HepG2 (cell line): ENCODE data around the gene RTRAF. TPM values are rescaled to one million over a fixed set of nuclear protein-coding genes. Genes with fewer than 3 reads are reported as not detected.
A peak's percentile ranks its signal among the peaks of the same experiment; 100 is the strongest.

Experiments used
- FOXC1 ChIP-seq: sonication (generic); formaldehyde crosslinking; IDR thresholded peaks from 2 replicates; pipeline ENCODE4 v1.8.0; 2022; ENCODE audit warnings: mild to moderate bottlenecking, missing genetic modification reagents, borderline replicate concordance
- GABPB1 ChIP-seq: IDR thresholded peaks from 2 replicates; pipeline ENCODE4 v1.6.1; 2016; ENCODE audit warnings: mild to moderate bottlenecking, missing genetic modification reagents, moderate library complexity, missing compliant biosample characterization
- GATA4 ChIP-seq: sonication (generic); IDR thresholded peaks from 2 replicates; pipeline ENCODE4 v1.6.1; 2016; ENCODE audit warnings: antibody characterized with exemption, low read depth, borderline replicate concordance
- GATAD1 ChIP-seq: IDR thresholded peaks from 2 replicates; pipeline ENCODE4 v1.6.1; 2016; ENCODE audit warnings: missing genetic modification reagents, missing compliant biosample characterization
- MXI1 ChIP-seq: IDR thresholded peaks from 3 replicates; pipeline ENCODE4 v1.6.1; 2012; ENCODE audit warnings: low read depth, low read length, inconsistent platforms, borderline replicate concordance
- NR2C2 ChIP-seq: sonication (generic); formaldehyde crosslinking; IDR thresholded peaks from 2 replicates; pipeline ENCODE4 v1.4.0; 2020; ENCODE audit warnings: missing genetic modification reagents, mild to moderate bottlenecking, moderate library complexity, borderline replicate concordance
- RXRA ChIP-seq: sonication (generic); formaldehyde crosslinking; IDR thresholded peaks from 2 replicates; pipeline ENCODE4 v1.5.1; 2020; ENCODE audit warnings: missing genetic modification reagents
- SMAD9 ChIP-seq: sonication (generic); formaldehyde crosslinking; IDR thresholded peaks from 2 replicates; pipeline ENCODE4 v1.5.1; 2020; ENCODE audit warnings: mild to moderate bottlenecking, missing genetic modification reagents
- SRSF9 ChIP-seq: fragments of 200-400 bp; formaldehyde crosslinking; IDR thresholded peaks from 2 replicates; pipeline ENCODE4 v1.6.1; 2018; ENCODE audit warnings: borderline replicate concordance, mild to moderate bottlenecking, low read depth, low read length; ENCODE audit not compliant: insufficient read depth, poor library complexity, severe bottlenecking
- TAF1 ChIP-seq: sonication (generic); formaldehyde crosslinking; IDR thresholded peaks from 2 replicates; pipeline ENCODE4 v1.4.0; 2020; ENCODE audit warnings: missing genetic modification reagents
- TCF7L2 ChIP-seq: IDR thresholded peaks from 2 replicates; pipeline ENCODE4 v1.6.1; 2011; ENCODE audit warnings: mild to moderate bottlenecking, low read depth, low read length, moderate library complexity
- U2AF2 ChIP-seq: fragments of 200-400 bp; formaldehyde crosslinking; IDR thresholded peaks from 2 replicates; pipeline ENCODE4 v1.6.1; 2017; ENCODE audit warnings: low read depth, mild to moderate bottlenecking, low read length
- ZC3H4 ChIP-seq: sonication (generic); formaldehyde crosslinking; IDR thresholded peaks from 2 replicates; pipeline ENCODE4 v1.4.0; 2020; ENCODE audit warnings: missing genetic modification reagents, borderline replicate concordance
- ZKSCAN8 ChIP-seq: IDR thresholded peaks from 2 replicates; pipeline ENCODE4 v1.6.1; 2016; ENCODE audit warnings: borderline replicate concordance, missing genetic modification reagents, missing compliant biosample characterization
- ZNF552 ChIP-seq: sonication (generic); formaldehyde crosslinking; IDR thresholded peaks from 2 replicates; pipeline ENCODE4 v1.9.0; 2022; ENCODE audit warnings: missing genetic modification reagents, mild to moderate bottlenecking, borderline replicate concordance
- ZNF614 ChIP-seq: IDR thresholded peaks from 2 replicates; pipeline ENCODE4 v1.6.1; 2018; ENCODE audit warnings: missing biosample characterization, missing genetic modification reagents, inconsistent platforms, borderline replicate concordance
- ZNF780A ChIP-seq: sonication (generic); formaldehyde crosslinking; IDR thresholded peaks from 2 replicates; pipeline ENCODE4 v1.8.0; 2022; ENCODE audit warnings: mild to moderate bottlenecking, missing genetic modification reagents, moderate library complexity
- polyA plus RNA-seq, 8 experiments: library from polyadenylated mRNA; depleted of rRNA in 3 of 8; stranded (reverse) in 7 of 8; unstranded in 1 of 8; fragments of >200 nt; fragmentation: Illumina TruSeq in 4 of 8; extraction: Trizol in 4 of 8; gene quantifications; 2 replicates each; pipeline versions ENCODE4 v1.2.1 to v1.2.3, GENCODE V29; 2011 to 2016; ENCODE audit warnings: low read depth in 4 of 8, missing spikeins in 1 of 8, mixed read lengths in 1 of 8; ENCODE audit not compliant: insufficient read depth in 1 of 8
- total RNA-seq, 5 experiments: library from RNA; depleted of rRNA; stranded (reverse); fragments of >200 nt; fragmentation: Illumina TruSeq; extraction: Trizol; gene quantifications; 2 replicates each; pipeline ENCODE4 v1.2.3, GENCODE V29; 2016; ENCODE audit warnings: low read depth in 1 of 5
- TF ChIP-seq, protein P1 (sequence below): IDR thresholded peaks from 2 replicates; pipeline ENCODE4 v1.6.1; 2016; ENCODE audit warnings: missing genetic modification reagents, missing compliant biosample characterization
- TF ChIP-seq, protein P2 (sequence below): sonication (generic); formaldehyde crosslinking; IDR thresholded peaks from 2 replicates; pipeline ENCODE4 v1.4.0; 2020; ENCODE audit warnings: low read depth, mild to moderate bottlenecking, missing genetic modification reagents
- TF ChIP-seq, protein P3 (sequence below): IDR thresholded peaks from 2 replicates; pipeline ENCODE4 v1.6.1; 2016; ENCODE audit warnings: mild to moderate bottlenecking
- TF ChIP-seq, protein P4 (sequence below): sonication (generic); formaldehyde crosslinking; IDR thresholded peaks from 2 replicates; pipeline ENCODE4 v1.5.0; 2020; ENCODE audit warnings: mild to moderate bottlenecking, missing genetic modification reagents, borderline replicate concordance

Gene RTRAF
- total and polyA plus RNA-seq, 2 of the 13 experiments (the other 11 are each of a cell fraction or from before 2014, with no cell fraction given) = 137 to 258 TPM

DNA sequence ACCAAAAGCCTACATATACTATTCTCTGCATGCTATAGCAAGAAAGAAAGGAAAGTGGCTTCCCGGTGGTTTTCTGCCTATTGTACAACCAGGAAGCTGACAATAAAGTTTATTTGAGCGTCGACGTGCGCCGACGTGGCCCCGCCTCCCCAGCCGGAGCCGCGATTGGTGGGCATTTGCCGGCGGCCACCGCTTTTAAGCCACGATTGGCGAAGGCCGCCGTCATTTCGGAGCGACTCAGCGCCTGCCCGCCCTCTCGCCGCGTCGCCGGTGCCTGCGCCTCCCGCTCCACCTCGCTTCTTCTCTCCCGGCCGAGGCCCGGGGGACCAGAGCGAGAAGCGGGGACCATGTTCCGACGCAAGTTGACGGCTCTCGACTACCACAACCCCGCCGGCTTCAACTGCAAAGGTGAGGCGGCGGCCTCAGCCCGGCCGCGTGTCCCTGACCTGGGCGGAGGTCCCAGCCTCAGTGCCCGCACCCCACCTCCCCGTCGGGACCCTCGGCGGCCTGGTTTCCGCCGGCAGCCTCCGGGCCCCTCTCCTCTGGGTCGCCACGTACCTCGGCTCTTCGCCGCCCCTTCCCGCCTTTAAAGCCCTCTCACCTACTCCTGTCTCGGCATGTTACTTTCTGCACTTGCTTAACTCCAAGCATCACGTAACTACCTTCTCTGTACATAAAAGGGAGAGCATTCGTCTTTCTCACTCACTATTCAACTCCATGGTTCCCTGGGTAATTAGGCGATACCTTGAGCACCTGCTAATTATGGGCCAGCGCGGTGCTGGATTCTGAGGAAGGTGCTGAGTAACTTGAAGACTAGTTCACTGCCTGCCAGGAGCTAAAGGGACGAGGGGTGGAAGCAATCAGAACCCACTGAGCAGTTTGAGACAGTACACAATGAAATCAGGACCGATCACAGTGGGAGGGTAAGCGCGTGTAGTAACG, at the start of gene RTRAF (continued):
- TF ChIP-seq ZKSCAN8 = 0 out of 2 replicates have a peak, but pooled peaks have one; percentile 41
- TF ChIP-seq, protein P1, sequence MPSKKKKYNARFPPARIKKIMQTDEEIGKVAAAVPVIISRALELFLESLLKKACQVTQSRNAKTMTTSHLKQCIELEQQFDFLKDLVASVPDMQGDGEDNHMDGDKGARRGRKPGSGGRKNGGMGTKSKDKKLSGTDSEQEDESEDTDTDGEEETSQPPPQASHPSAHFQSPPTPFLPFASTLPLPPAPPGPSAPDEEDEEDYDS (CRISPR knock-in tag) = peak; percentile 63
- no peak for TF ChIP-seq ZC3H4 (CRISPR knock-in tag)
- peak; percentile 33; the same call in 1 of the 2 replicates for TF ChIP-seq ZNF780A
- TF ChIP-seq ZNF614 (CRISPR knock-in tag) = no peak
- TF ChIP-seq, protein P2, sequence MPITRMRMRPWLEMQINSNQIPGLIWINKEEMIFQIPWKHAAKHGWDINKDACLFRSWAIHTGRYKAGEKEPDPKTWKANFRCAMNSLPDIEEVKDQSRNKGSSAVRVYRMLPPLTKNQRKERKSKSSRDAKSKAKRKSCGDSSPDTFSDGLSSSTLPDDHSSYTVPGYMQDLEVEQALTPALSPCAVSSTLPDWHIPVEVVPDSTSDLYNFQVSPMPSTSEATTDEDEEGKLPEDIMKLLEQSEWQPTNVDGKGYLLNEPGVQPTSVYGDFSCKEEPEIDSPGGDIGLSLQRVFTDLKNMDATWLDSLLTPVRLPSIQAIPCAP (CRISPR knock-in tag) = no peak
- no peak for TF ChIP-seq TCF7L2
- TF ChIP-seq U2AF2 = no peak
- TF ChIP-seq GATAD1 (CRISPR knock-in tag) = peak; percentile 90
- TF ChIP-seq SRSF9 = no peak
- TF ChIP-seq, protein P3, sequence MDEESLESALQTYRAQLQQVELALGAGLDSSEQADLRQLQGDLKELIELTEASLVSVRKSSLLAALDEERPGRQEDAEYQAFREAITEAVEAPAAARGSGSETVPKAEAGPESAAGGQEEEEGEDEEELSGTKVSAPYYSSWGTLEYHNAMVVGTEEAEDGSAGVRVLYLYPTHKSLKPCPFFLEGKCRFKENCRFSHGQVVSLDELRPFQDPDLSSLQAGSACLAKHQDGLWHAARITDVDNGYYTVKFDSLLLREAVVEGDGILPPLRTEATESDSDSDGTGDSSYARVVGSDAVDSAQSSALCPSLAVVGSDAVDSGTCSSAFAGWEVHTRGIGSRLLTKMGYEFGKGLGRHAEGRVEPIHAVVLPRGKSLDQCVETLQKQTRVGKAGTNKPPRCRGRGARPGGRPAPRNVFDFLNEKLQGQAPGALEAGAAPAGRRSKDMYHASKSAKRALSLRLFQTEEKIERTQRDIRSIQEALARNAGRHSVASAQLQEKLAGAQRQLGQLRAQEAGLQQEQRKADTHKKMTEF (CRISPR knock-in tag) = peak; percentile 69
- peak; percentile 59; the same call in 1 of the 3 replicates for TF ChIP-seq MXI1
- TF ChIP-seq NR2C2 (CRISPR knock-in tag) = no peak
- TF ChIP-seq ZNF552 (CRISPR knock-in tag) = peak; percentile 45; the same call in 1 of the 2 replicates
- TF ChIP-seq FOXC1 (CRISPR knock-in tag) = no peak
- peak; percentile 90 for TF ChIP-seq TAF1 (CRISPR knock-in tag)
- peak; percentile 91 for TF ChIP-seq GABPB1 (CRISPR knock-in tag)
- no peak for TF ChIP-seq SMAD9 (CRISPR knock-in tag)
- peak; percentile 63; the same call in 1 of the 2 replicates for TF ChIP-seq RXRA (CRISPR knock-in tag)
- TF ChIP-seq, protein P4, sequence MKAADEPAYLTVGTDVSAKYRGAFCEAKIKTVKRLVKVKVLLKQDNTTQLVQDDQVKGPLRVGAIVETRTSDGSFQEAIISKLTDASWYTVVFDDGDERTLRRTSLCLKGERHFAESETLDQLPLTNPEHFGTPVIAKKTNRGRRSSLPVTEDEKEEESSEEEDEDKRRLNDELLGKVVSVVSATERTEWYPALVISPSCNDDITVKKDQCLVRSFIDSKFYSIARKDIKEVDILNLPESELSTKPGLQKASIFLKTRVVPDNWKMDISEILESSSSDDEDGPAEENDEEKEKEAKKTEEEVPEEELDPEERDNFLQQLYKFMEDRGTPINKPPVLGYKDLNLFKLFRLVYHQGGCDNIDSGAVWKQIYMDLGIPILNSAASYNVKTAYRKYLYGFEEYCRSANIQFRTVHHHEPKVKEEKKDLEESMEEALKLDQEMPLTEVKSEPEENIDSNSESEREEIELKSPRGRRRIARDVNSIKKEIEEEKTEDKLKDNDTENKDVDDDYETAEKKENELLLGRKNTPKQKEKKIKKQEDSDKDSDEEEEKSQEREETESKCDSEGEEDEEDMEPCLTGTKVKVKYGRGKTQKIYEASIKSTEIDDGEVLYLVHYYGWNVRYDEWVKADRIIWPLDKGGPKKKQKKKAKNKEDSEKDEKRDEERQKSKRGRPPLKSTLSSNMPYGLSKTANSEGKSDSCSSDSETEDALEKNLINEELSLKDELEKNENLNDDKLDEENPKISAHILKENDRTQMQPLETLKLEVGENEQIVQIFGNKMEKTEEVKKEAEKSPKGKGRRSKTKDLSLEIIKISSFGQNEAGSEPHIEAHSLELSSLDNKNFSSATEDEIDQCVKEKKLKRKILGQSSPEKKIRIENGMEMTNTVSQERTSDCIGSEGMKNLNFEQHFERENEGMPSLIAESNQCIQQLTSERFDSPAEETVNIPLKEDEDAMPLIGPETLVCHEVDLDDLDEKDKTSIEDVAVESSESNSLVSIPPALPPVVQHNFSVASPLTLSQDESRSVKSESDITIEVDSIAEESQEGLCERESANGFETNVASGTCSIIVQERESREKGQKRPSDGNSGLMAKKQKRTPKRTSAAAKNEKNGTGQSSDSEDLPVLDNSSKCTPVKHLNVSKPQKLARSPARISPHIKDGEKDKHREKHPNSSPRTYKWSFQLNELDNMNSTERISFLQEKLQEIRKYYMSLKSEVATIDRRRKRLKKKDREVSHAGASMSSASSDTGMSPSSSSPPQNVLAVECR (CRISPR knock-in tag) = peak; percentile 91; the same call in 1 of the 2 replicates
- no peak for TF ChIP-seq GATA4
